ENCODE results near the gene FGF1.

Gene FGF1

DNA sequence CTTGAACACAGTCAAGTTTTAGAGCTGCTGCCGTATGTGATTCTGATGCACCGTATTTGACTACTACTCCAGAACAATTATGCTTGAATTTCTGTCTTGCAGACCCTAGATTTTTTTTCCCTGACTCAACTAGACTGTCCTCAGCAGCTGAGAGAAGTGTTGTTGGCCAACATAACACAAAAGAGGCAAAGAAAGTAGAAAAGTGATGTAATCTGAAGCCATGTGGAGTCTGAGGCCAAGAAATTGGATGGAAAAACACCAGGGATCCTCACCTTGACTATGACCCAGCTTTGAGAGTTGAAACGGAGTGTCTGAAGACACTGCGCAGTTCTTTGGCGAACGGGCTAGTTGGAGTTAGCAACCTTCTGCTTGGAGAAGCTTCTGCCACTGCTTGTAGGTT is 36.3 kb upstream of the FGF1 start:
- DNase-seq (ENCODE audit: low read depth), result no peak
- H3K4me3 ChIP-seq (ENCODE audit: low read length), result no peak overlapping the region
- TF ChIP-seq, protein P1, sequence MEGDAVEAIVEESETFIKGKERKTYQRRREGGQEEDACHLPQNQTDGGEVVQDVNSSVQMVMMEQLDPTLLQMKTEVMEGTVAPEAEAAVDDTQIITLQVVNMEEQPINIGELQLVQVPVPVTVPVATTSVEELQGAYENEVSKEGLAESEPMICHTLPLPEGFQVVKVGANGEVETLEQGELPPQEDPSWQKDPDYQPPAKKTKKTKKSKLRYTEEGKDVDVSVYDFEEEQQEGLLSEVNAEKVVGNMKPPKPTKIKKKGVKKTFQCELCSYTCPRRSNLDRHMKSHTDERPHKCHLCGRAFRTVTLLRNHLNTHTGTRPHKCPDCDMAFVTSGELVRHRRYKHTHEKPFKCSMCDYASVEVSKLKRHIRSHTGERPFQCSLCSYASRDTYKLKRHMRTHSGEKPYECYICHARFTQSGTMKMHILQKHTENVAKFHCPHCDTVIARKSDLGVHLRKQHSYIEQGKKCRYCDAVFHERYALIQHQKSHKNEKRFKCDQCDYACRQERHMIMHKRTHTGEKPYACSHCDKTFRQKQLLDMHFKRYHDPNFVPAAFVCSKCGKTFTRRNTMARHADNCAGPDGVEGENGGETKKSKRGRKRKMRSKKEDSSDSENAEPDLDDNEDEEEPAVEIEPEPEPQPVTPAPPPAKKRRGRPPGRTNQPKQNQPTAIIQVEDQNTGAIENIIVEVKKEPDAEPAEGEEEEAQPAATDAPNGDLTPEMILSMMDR (IDR thresholded peaks at IDR 0.05; ENCODE audit: insufficient read depth, low read depth, low read length, missing control alignments), result no peak

DNA sequence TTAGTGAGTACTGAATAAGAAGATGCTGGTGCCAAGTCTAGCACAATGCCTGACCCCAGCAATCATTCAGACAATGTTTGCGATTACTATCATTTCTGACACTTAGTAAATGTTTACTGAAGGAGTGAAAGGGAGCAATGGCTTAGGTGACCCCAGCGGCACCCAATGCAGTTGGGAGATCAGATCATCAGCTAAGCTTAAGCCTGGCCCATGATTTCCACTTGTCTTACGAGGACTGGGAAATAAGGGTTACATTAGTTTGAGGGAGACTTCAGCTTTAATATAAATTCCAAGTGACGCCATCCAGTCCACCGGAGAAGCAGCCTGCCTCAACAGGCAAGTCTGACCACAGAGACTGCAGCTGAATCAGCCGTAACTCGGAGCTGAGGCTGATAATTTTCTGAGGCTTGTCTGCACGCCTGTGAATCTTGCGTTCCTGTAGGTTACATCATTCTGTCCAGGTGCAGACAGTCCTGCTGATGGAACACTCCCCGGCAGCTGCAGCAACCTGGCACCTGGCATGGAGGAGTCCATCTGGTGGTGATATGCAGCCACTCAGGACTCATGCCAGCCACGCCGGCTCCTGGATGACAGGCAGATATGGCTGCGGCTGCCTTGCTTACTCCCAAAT is 34.9 kb upstream of the FGF1 start:
- TF ChIP-seq, protein P1 (IDR thresholded peaks at IDR 0.05; ENCODE audit: insufficient read depth, low read depth, low read length, missing control alignments), result peak; percentile 44
- H3K4me3 ChIP-seq (ENCODE audit: low read length), result no peak overlapping the region
- peak; percentile 99 for DNase-seq (ENCODE audit: low read depth)

DNA sequence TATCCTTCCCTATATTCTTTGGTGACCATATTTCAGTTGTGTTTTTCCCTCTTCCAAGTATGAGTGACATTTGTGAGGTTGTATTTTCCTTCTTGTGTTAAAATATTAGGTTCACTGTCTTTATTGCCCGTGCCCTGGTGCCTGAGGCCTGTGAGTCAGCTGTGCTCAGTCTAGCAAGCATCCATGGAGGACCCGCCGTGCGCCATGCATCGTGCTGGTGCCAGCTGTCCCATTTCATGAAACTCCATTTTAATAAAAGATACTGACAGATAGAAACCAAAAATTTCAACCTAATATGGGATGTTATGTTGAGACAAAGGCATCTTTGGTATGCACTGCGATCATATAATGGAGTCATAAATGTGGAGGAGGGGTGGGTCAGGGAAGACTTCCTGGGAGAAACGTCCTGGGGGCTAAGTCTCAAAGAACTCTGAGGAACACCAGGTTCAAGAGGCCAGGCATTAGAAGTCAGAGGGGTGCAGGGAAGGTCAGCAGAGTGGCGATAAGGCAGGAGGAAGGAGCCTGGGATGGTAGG is 34.0 kb upstream of the FGF1 start:
- TF ChIP-seq, protein P1 (IDR thresholded peaks at IDR 0.05; ENCODE audit: insufficient read depth, low read depth, low read length, missing control alignments), result no peak
- H3K4me3 ChIP-seq (ENCODE audit: low read length), result no peak overlapping the region
- peak; percentile 41 for DNase-seq (ENCODE audit: low read depth)

DNA sequence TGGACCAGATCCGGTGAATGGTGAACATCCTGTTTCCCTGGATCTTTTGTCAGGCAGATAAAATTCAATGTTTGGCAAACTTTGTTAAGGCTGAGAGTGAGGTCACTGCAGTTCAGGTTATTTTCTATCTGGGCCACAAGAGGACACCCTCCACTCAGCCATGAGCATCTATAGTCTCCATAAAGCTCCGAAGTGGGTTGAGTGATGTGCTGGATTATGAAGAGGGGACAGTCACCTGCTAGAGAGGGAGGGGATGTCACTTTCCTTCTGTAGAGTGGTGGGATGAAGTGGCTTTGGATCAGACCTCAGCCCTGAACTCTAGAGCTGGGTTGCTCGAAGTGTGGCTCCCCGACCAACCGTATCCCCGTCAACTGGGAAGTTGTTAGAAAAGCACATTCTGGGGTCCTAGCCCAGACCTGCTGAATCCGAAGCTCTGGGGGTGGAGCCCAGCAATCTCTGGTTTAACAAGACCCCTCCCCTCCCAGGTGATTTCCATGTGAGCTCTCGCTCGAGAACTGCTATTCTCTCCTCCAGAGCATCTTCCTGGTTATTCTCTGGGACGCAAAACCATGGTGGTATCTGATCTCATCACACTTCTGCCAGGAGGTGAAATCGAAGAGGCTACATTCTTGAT is 31.8 kb upstream of the FGF1 start:
- DNase-seq (ENCODE audit: low read depth), result peak; percentile 70
- no peak overlapping the region for H3K4me3 ChIP-seq (ENCODE audit: low read length)
- TF ChIP-seq, protein P1 (IDR thresholded peaks at IDR 0.05; ENCODE audit: insufficient read depth, low read depth, low read length, missing control alignments), result peak; percentile 81

DNA sequence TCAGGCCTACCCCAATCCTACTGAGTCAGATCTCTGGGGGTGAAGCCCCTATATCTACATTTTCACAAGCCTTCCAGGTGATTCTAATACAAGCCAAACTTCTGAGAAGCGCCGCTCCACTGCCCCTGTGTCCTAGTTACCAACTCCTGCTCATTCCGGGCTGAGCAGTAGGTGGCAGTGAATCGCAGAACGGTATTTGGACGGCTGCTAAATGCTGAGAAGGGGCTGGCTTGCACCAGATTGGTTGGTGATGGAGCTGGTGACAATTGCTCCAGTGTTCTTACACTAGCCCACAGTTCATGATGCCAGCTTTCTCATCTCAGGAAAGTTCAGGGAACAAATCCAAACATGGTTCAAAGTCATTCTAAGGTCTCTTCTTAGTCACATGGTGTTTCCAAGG is 31.1 kb upstream of the FGF1 start:
- peak; percentile 66 for DNase-seq (ENCODE audit: low read depth)
- TF ChIP-seq, protein P1 (IDR thresholded peaks at IDR 0.05; ENCODE audit: insufficient read depth, low read depth, low read length, missing control alignments), result peak; percentile 77

DNA sequence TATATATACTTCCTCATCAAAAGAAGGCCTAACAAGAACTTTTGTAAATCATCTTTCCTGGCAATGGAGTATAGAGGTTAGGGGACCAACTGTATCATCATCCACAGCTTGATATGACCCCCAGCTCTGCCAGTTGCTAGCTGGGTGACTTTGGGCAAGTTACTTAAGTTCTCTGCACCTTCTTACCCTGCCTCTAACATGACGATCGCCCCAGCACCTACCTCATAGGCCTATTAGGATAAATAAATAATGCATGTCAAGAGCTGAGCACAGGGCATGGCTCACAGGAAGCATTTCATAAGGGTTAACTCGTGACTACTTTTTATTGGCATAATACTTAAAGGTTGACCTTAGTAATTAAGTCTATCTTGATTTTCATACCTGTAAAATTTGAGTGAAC is 29.4 kb upstream of the FGF1 start:
- no peak overlapping the region for H3K4me3 ChIP-seq (ENCODE audit: low read length)
- no peak for DNase-seq (ENCODE audit: low read depth)
- TF ChIP-seq, protein P1 (IDR thresholded peaks at IDR 0.05; ENCODE audit: insufficient read depth, low read depth, low read length, missing control alignments), result no peak

More for the DNA sequence above, 31.1 kb upstream of the FGF1 start:
- no peak overlapping the region for H3K4me3 ChIP-seq (ENCODE audit: low read length)

Data from epithelial cell of esophagus (primary cell).